Parietal lobe (tissue), 1 donor: Measurements from ENCODE around the gene ZBTB38. TPM values are rescaled to one million over a fixed set of nuclear protein-coding genes. Genes with fewer than 3 reads are reported as not detected.

Experiments
- total RNA-seq: library from RNA; depleted of rRNA; stranded (reverse); fragments of >200 nt; gene quantifications from one replicate; pipeline ENCODE4 v1.2.3, GENCODE V29; 2014

Gene ZBTB38
- total RNA-seq = 173 TPM

GRCh38 chr3:141368062-141368924 lies at the start of gene ZBTB38:
ZBTB38 (plus strand) TSS chr3:141368504; CDS start chr3:141442389, 73,885 bp downstream.

Other genes starting within 250 kb of the ZBTB38 start
- gene PXYLP1, start 136.7 kb upstream of the ZBTB38 start, total RNA-seq = 56.3 TPM
- gene RASA2, start 118.5 kb downstream of the ZBTB38 start, total RNA-seq = 44.8 TPM